Gastrocnemius medialis (tissue), 4 donors: ENCODE measurements around the gene FBXO24.

Experiments
- POLR2A ChIP-seq, 2 donors: fragments of 450-650 bp; IDR thresholded peaks; one replicate each; pipeline ENCODE4 v1.6.1; 2017; ENCODE audit warnings: antibody characterized with exemption in 2 of 2, mild to moderate bottlenecking in 2 of 2, moderate library complexity in 2 of 2
- TF ChIP-seq, protein P1 (sequence below), 5 experiments: fragments of 450-650 bp in 3 of 5; fragments of 200-600 bp in 2 of 5; sonication (generic) in 2 of 5; IDR thresholded peaks in 4 of 5; conservative IDR thresholded peaks in 1 of 5; 1 replicate in 4 of 5; 2 replicates in 1 of 5; pipeline ENCODE4 v1.5.1; 2016 to 2019; ENCODE audit warnings: antibody characterized with exemption in 5 of 5, mild to moderate bottlenecking in 3 of 5, moderate library complexity in 3 of 5

DNA sequence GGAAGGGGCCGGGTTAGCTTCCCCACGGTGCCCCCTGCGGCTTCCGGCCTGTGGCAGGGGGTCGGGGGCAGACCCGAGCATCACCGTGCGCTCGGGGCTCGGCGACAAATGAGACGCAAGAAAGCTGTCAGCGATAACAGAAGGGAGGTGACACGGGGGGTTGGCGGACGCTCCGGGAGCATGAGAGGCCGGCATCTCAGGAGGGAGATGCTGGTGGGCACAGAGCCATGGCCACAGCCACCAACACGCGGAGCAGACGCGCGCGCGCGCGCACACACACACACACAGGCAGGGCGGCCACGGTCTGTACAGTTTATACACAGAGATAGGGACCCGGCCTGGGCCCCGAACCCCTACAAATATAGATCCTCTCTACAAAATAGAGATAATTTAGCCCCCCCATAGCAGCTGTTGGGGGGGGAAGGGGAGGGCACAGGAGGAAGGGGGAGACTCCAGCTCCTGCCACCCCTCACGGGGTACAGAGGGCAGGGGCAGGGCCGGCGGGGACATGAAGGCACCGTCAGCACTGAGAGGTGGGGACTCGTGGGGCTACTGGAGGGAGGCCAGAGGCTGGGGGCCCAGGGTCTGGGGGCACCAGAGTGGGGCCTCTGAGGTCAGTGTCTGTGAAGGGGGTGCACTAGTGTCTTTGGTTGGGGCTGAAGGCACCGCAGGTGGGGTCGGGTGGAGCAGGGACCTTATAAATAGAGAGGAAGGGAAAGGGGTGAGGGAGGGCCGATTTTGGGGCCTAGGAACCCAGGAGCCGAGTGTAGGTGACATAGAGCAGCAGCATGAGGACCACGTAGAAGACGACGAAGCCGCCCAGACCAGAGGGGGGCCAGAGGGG, 11.5 kb upstream of the FBXO24 start:
- TF ChIP-seq, protein P1, sequence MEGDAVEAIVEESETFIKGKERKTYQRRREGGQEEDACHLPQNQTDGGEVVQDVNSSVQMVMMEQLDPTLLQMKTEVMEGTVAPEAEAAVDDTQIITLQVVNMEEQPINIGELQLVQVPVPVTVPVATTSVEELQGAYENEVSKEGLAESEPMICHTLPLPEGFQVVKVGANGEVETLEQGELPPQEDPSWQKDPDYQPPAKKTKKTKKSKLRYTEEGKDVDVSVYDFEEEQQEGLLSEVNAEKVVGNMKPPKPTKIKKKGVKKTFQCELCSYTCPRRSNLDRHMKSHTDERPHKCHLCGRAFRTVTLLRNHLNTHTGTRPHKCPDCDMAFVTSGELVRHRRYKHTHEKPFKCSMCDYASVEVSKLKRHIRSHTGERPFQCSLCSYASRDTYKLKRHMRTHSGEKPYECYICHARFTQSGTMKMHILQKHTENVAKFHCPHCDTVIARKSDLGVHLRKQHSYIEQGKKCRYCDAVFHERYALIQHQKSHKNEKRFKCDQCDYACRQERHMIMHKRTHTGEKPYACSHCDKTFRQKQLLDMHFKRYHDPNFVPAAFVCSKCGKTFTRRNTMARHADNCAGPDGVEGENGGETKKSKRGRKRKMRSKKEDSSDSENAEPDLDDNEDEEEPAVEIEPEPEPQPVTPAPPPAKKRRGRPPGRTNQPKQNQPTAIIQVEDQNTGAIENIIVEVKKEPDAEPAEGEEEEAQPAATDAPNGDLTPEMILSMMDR (IDR thresholded peaks at IDR 0.05 in 4 of 5, conservative IDR thresholded peaks at IDR 0.05 in 1 of 5), result no peak
- no peak for TF ChIP-seq POLR2A (IDR thresholded peaks at IDR 0.05)
